Neuron (in vitro differentiated cells): ENCODE measurements around the gene PSTPIP2.
A peak's percentile ranks its signal among the peaks of the same experiment; 100 is the strongest.
"Not testable (repeated sequence)": the region's sequence is repeated elsewhere in the genome, so short reads cannot be mapped to it uniquely, and the experiment has no call there.

Experiments used
- H2AFZ ChIP-seq: one replicate; pipeline ENCODE4 v1.6.1; 2013; ENCODE audit warnings: low read depth, mild to moderate bottlenecking, inconsistent platforms, low read length, moderate library complexity
- H3K27me3 ChIP-seq: one replicate; pipeline ENCODE4 v1.6.1; 2013; ENCODE audit warnings: low read length; ENCODE audit not compliant: insufficient read depth
- H3K36me3 ChIP-seq: one replicate; pipeline ENCODE4 v1.6.1; 2013; ENCODE audit warnings: low read length; ENCODE audit not compliant: insufficient read depth
- H3K4me1 ChIP-seq: one replicate; pipeline ENCODE4 v1.6.1; 2013; ENCODE audit warnings: low read length; ENCODE audit not compliant: insufficient read depth
- H3K4me3 ChIP-seq: 2 replicates; pipeline ENCODE4 v1.5.1; 2013; ENCODE audit warnings: mild to moderate bottlenecking, low read length, moderate library complexity
- H3K9me3 ChIP-seq: one replicate; pipeline ENCODE4 v1.6.1; 2013; ENCODE audit warnings: low read length

Gene PSTPIP2

GRCh38 chr18:45980229-45980628 is 91.8 kb downstream of the PSTPIP2 start:
- no peaks in the 10 kb centered on the region for H3K4me1 ChIP-seq
- no peaks in the 10 kb centered on the region for H3K36me3 ChIP-seq
- no peaks in the 10 kb centered on the region for H3K9me3 ChIP-seq
- no peak overlapping the region for H2AFZ ChIP-seq
- no peak overlapping the region for H3K4me3 ChIP-seq
- H3K27me3 ChIP-seq, result no peaks in the 10 kb centered on the region

- Histone ChIP-seq H3K4me1 (no peaks in the 10 kb centered on the region), H3K9me3 (no peaks in the 10 kb centered on the region), H2AFZ (no peak overlapping the region), H3K27me3 (no peaks in the 10 kb centered on the region), H3K36me3 (no peaks in the 10 kb centered on the region), H3K4me3 (no peak overlapping the region)
These were observed 94.0 kb downstream of the PSTPIP2 start for GRCh38 chr18:45978084-45978483.

- Histone ChIP-seq H3K27me3 (no peaks in the 10 kb centered on the region), H3K4me1 (no peaks in the 10 kb centered on the region), H2AFZ (no peak overlapping the region), H3K36me3 (no peaks in the 10 kb centered on the region), H3K9me3 (no peaks in the 10 kb centered on the region), H3K4me3 (no peak overlapping the region)
These were observed 95.1 kb downstream of the PSTPIP2 start for GRCh38 chr18:45976974-45977373.

GRCh38 chr18:45976566-45976965 is 95.5 kb downstream of the PSTPIP2 start:
- H2AFZ ChIP-seq, result no peak overlapping the region
- H3K4me3 ChIP-seq, result no peak overlapping the region
- no peaks in the 10 kb centered on the region for H3K27me3 ChIP-seq
- no peaks in the 10 kb centered on the region for H3K36me3 ChIP-seq
- H3K4me1 ChIP-seq, result no peaks in the 10 kb centered on the region
- no peaks in the 10 kb centered on the region for H3K9me3 ChIP-seq

GRCh38 chr18:45974088-45974536 is 97.9 kb downstream of the PSTPIP2 start:
- Histone ChIP-seq H3K36me3 (no peaks in the 10 kb centered on the region), H3K27me3 (no peaks in the 10 kb centered on the region), H3K4me3 (no peak overlapping the region), H3K9me3 (no peaks in the 10 kb centered on the region), H2AFZ (no peak overlapping the region), H3K4me1 (no peaks in the 10 kb centered on the region)

- Histone ChIP-seq H3K9me3 (no peaks in the 10 kb centered on the region), H3K4me3 (peak within 1 kb of the TSS; percentile 89), H3K4me1 (peaks cover 4% of the 10 kb centered on the region), H3K36me3 (peaks cover 7% of the 10 kb centered on the region), H3K27me3 (no peaks in the 10 kb centered on the region), H2AFZ (peak within 1 kb of the TSS; percentile 81)
These were observed 104.9 kb downstream of the PSTPIP2 start, which contains the start of gene EPG5 for GRCh38 chr18:45967007-45967706. TSS of gene EPG5 (minus strand) at chr18:45967329. CDS start at chr18:45967239, 90 bp downstream.

GRCh38 chr18:45964913-45965312 is 107.1 kb downstream of the PSTPIP2 start:
- H3K9me3 ChIP-seq, H3K36me3 ChIP-seq, H2AFZ ChIP-seq, H3K27me3 ChIP-seq, H3K4me1 ChIP-seq, H3K4me3 ChIP-seq: not testable (repeated sequence)

- H3K27me3 ChIP-seq, result no peaks in the 10 kb centered on the region
- peaks cover 7% of the 10 kb centered on the region for H3K36me3 ChIP-seq
- H3K4me3 ChIP-seq, result no peak overlapping the region
- no peaks in the 10 kb centered on the region for H3K9me3 ChIP-seq
- H3K4me1 ChIP-seq, result peaks cover 4% of the 10 kb centered on the region
- H2AFZ ChIP-seq, result no peak overlapping the region
These were observed 109.2 kb downstream of the PSTPIP2 start for GRCh38 chr18:45962866-45963265.

GRCh38 chr18:45962461-45962860 is 109.6 kb downstream of the PSTPIP2 start:
- no peaks in the 10 kb centered on the region for H3K27me3 ChIP-seq
- peaks cover 4% of the 10 kb centered on the region for H3K4me1 ChIP-seq
- H3K4me3 ChIP-seq, result no peak overlapping the region
- H3K9me3 ChIP-seq, result no peaks in the 10 kb centered on the region
- peaks cover 7% of the 10 kb centered on the region for H3K36me3 ChIP-seq
- H2AFZ ChIP-seq, result no peak overlapping the region

- not testable (repeated sequence) for H2AFZ ChIP-seq, H3K4me3 ChIP-seq, H3K4me1 ChIP-seq, H3K9me3 ChIP-seq, H3K27me3 ChIP-seq, H3K36me3 ChIP-seq
These were observed 112.6 kb downstream of the PSTPIP2 start for GRCh38 chr18:45959484-45959883.

- no peaks in the 10 kb centered on the region for H3K4me1 ChIP-seq
- H3K27me3 ChIP-seq, result no peaks in the 10 kb centered on the region
- no peak overlapping the region for H3K4me3 ChIP-seq
- H3K36me3 ChIP-seq, result peaks cover 15% of the 10 kb centered on the region
- H2AFZ ChIP-seq, result no peak overlapping the region
- no peaks in the 10 kb centered on the region for H3K9me3 ChIP-seq
These were observed 113.3 kb downstream of the PSTPIP2 start for GRCh38 chr18:45958730-45959129.

GRCh38 chr18:45958027-45958426 is 114.0 kb downstream of the PSTPIP2 start:
- H3K27me3 ChIP-seq, result no peaks in the 10 kb centered on the region
- H3K36me3 ChIP-seq, result peaks cover 22% of the 10 kb centered on the region
- no peak overlapping the region for H2AFZ ChIP-seq
- no peak overlapping the region for H3K4me3 ChIP-seq
- H3K9me3 ChIP-seq, result no peaks in the 10 kb centered on the region
- no peaks in the 10 kb centered on the region for H3K4me1 ChIP-seq

GRCh38 chr18:45957100-45957499 is 115.0 kb downstream of the PSTPIP2 start:
- Histone ChIP-seq H2AFZ (no peak overlapping the region), H3K4me3 (no peak overlapping the region), H3K9me3 (no peaks in the 10 kb centered on the region), H3K27me3 (no peaks in the 10 kb centered on the region), H3K36me3 (peaks cover 28% of the 10 kb centered on the region), H3K4me1 (no peaks in the 10 kb centered on the region)
